Prostate gland (tissue), 2 donors: ENCODE results near the gene DGAT2L6. TPM values are rescaled to one million over a fixed set of nuclear protein-coding genes. Genes with fewer than 3 reads are reported as not detected.

Experiments used
- DNase-seq: peaks from one replicate; pipeline ENCODE4 v3.0.0-alpha.2; 2019; ENCODE audit warnings: low spot score
- H3K27ac ChIP-seq, 2 donors: fragments of 200-600 bp; sonication (generic); 2 replicates each; pipeline ENCODE4 v1.5.1; 2017 to 2019
- H3K27me3 ChIP-seq: fragments of 200-600 bp; sonication (generic); replicated peaks from 2 replicates; pipeline ENCODE4 v1.5.1; 2019; ENCODE audit not compliant: insufficient read depth
- H3K36me3 ChIP-seq, 2 donors: fragments of 200-600 bp; sonication (generic); 1 replicate in 1 of 2; 2 replicates in 1 of 2; pipeline versions ENCODE4 v1.5.1 to v1.8.1; 2017 to 2019
- H3K4me1 ChIP-seq: fragments of 200-600 bp; sonication (generic); replicated peaks from 2 replicates; pipeline ENCODE4 v1.5.1; 2019
- H3K4me3 ChIP-seq, 2 donors: fragments of 200-600 bp; sonication (generic); 2 replicates each; pipeline ENCODE4 v1.5.1; 2017 to 2019
- H3K9me3 ChIP-seq: fragments of 200-600 bp; sonication (generic); 2 replicates; pipeline ENCODE4 v1.5.1; 2017
- CTCF ChIP-seq, 4 experiments: fragments of 200-600 bp in 2 of 4; fragments of 450-650 bp in 2 of 4; sonication (generic) in 2 of 4; IDR thresholded peaks; 1 replicate in 3 of 4; 2 replicates in 1 of 4; pipeline ENCODE4 v1.5.1; 2016 to 2019; ENCODE audit warnings: antibody characterized with exemption in 4 of 4, mild to moderate bottlenecking in 2 of 4, moderate library complexity in 2 of 4
- POLR2A ChIP-seq: fragments of 450-650 bp; IDR thresholded peaks from one replicate; pipeline ENCODE4 v1.6.1; 2016; ENCODE audit warnings: antibody characterized with exemption, mild to moderate bottlenecking
- POLR2AphosphoS5 ChIP-seq: sonication (generic); formaldehyde crosslinking; IDR thresholded peaks from one replicate; pipeline ENCODE4 v1.6.1; 2017; ENCODE audit warnings: antibody characterized with exemption
- WGBS: methylation state at CpG from one replicate; pipeline ENCODE4 v1.1.5; 2018; 5-methylcytosine and 5-hydroxymethylcytosine counted together
- intact Hi-C: fragments of 100-400 bp; cut with DNase I; formaldehyde crosslinking; loops from one replicate; pipeline ENCODE4 v1.14.2; 2022
- small RNA-seq, 2 donors: library from RNA; depleted of rRNA; stranded (forward); fragments of <200 nt; gene quantifications; one replicate each; pipeline ENCODE3, GENCODE V24; 2016
- total RNA-seq, 2 donors: library from RNA; depleted of rRNA; stranded (reverse); fragments of >200 nt; gene quantifications; one replicate each; pipeline ENCODE4 v1.1.0, GENCODE V29; 2016

DGAT2L6 gene
- total RNA-seq, 2 donors from 2014 or later, result not detected

GRCh38 chrX:70253377-70254062, 76.2 kb downstream of the DGAT2L6 start:
- Histone ChIP-seq H3K9me3 (no peaks in the 10 kb centered on the region), H3K4me3 (no peak overlapping the region), H3K27me3 (no peaks in the 10 kb centered on the region), H3K36me3 (no peaks in the 10 kb centered on the region), H3K4me1 (no peaks in the 10 kb centered on the region), H3K27ac (no peak overlapping the region)
- WGBS, result 86% methylated on average over 3 of the region's 3 CpGs
- intact Hi-C loops, result no loop called here
- TF ChIP-seq POLR2A, result no peak
- TF ChIP-seq CTCF (IDR thresholded peaks at IDR 0.05), result no peak
- TF ChIP-seq POLR2AphosphoS5, result no peak
- DNase-seq, result no peak

- no peak for DNase-seq
- Histone ChIP-seq H3K9me3 (no peaks in the 10 kb centered on the region), H3K27ac (no peak overlapping the region), H3K4me3 (no peak overlapping the region), H3K36me3 (no peaks in the 10 kb centered on the region), H3K27me3 (no peaks in the 10 kb centered on the region), H3K4me1 (no peaks in the 10 kb centered on the region)
- TF ChIP-seq POLR2AphosphoS5, result no peak
- no peak for TF ChIP-seq POLR2A
- TF ChIP-seq CTCF (IDR thresholded peaks at IDR 0.05), result no peak
- WGBS, result 83% methylated on average over 1 of the region's 1 CpG
- intact Hi-C loops, result no loop called here
Observed at GRCh38 chrX:70254063-70254400, 76.7 kb downstream of the DGAT2L6 start.

- DNase-seq, result no peak
- Histone ChIP-seq H3K4me3 (no peak overlapping the region), H3K27ac (no peak overlapping the region), H3K4me1 (no peaks in the 10 kb centered on the region), H3K27me3 (no peaks in the 10 kb centered on the region), H3K9me3 (no peaks in the 10 kb centered on the region), H3K36me3 (no peaks in the 10 kb centered on the region)
- intact Hi-C loops, result no loop called here
- 90% methylated on average over 3 of the region's 3 CpGs for WGBS
- TF ChIP-seq POLR2A (no peak), CTCF (IDR thresholded peaks at IDR 0.05) (no peak), POLR2AphosphoS5 (no peak)
Observed at GRCh38 chrX:70254909-70255308, 77.6 kb downstream of the DGAT2L6 start.

Small RNA genes lying within 50 kb of the gene (small RNA-seq; reads per million reads assigned to genes)
- gene RNA5SP507, result 0 to 0.20 reads per million in 2 donors

Other genes with a start within 250 kb of the DGAT2L6 start
- not detected for gene AWAT2, start 127.5 kb upstream of the DGAT2L6 start, total RNA-seq
- gene OTUD6A, start 115.0 kb upstream of the DGAT2L6 start, total RNA-seq, result 1 to 10 TPM in 1 of 2 donors, not detected in 1; 1.1 TPM
- 10 to 100 TPM; 54.9 to 62.6 TPM for gene IGBP1, start 44.0 kb upstream of the DGAT2L6 start, total RNA-seq
- not detected for gene AWAT1, start 57.2 kb downstream of the DGAT2L6 start, total RNA-seq
- 1 to 10 TPM in 1 of 2 donors, not detected in 1; 1.1 TPM for gene P2RY4, start 82.7 kb downstream of the DGAT2L6 start, total RNA-seq
- not detected for gene ARR3, start 90.9 kb downstream of the DGAT2L6 start, total RNA-seq
- 1 to 10 TPM in 1 of 2 donors, not detected in 1; 1.3 TPM for gene RAB41, start 104.7 kb downstream of the DGAT2L6 start, total RNA-seq
- gene PDZD11, start 112.4 kb downstream of the DGAT2L6 start, total RNA-seq, result 10 to 100 TPM; 24.2 to 34.2 TPM
- 1 to 10 TPM in 1 of 2 donors, under 1 TPM in 1; 0.73 to 1.3 TPM for gene KIF4A, start 112.6 kb downstream of the DGAT2L6 start, total RNA-seq
- not detected for gene GDPD2, start 245.8 kb downstream of the DGAT2L6 start, total RNA-seq